A673 (cell line): ENCODE results near the gene CTTNBP2. TPM values are rescaled to one million over a fixed set of nuclear protein-coding genes. Genes with fewer than 3 reads are reported as not detected.

ENCODE experiments used
- BruUV-seq: library from RNA; stranded (reverse); fragments of 400-500 nt; replicated peaks from 2 replicates; lab custom pipeline; 2021; lab: Mats Ljungman, UMichigan
- CTCF ChIA-PET: fragments of 300-600 bp; sonication (Branson Sonifier 250); formaldehyde crosslinking; loops from one replicate; lab custom pipeline; 2022; ENCODE audit warnings: antibody characterized with exemption; lab: Charles Lee
- POLR2A ChIA-PET: fragments of 300-600 bp; sonication (Branson Sonifier 250); formaldehyde crosslinking; loops from one replicate; lab custom pipeline; 2022; ENCODE audit warnings: antibody characterized with exemption; ENCODE audit not compliant: low non-redundant PET; lab: Charles Lee
- DNase-seq: peaks from one replicate; pipeline ENCODE4 v3.0.0-alpha.2; 2015; ENCODE audit warnings: low spot score
- H3K27ac ChIP-seq: fragments of 200-600 bp; sonication (generic); 2 replicates; pipeline ENCODE4 v1.5.1; 2016; ENCODE audit warnings: mixed run types, low read depth, mild to moderate bottlenecking, mixed read lengths, antibody characterized with exemption, low read length; ENCODE audit not compliant: poor library complexity, severe bottlenecking
- H3K27me3 ChIP-seq: fragments of 200-600 bp; sonication (generic); replicated peaks from 2 replicates; pipeline ENCODE4 v1.6.1; 2017; ENCODE audit warnings: mixed run types, low read depth, mild to moderate bottlenecking, mixed read lengths, antibody characterized with exemption, low read length; ENCODE audit not compliant: insufficient read depth, poor library complexity
- H3K36me3 ChIP-seq: fragments of 200-600 bp; sonication (generic); 2 replicates; pipeline ENCODE4 v1.6.1; 2016; ENCODE audit warnings: mixed run types, mild to moderate bottlenecking, mixed read lengths, antibody characterized with exemption, low read length; ENCODE audit not compliant: insufficient read depth, poor library complexity, severe bottlenecking
- H3K4me1 ChIP-seq: fragments of 200-600 bp; sonication (generic); 2 replicates; pipeline ENCODE4 v1.6.1; 2017; ENCODE audit warnings: mixed run types, mild to moderate bottlenecking, mixed read lengths, antibody characterized with exemption, low read length; ENCODE audit not compliant: insufficient read depth, poor library complexity, severe bottlenecking
- H3K4me3 ChIP-seq: fragments of 200-600 bp; sonication (generic); 2 replicates; pipeline ENCODE4 v1.5.1; 2016; ENCODE audit warnings: low read depth, mixed run types, mild to moderate bottlenecking, mixed read lengths, low read length; ENCODE audit not compliant: poor library complexity, severe bottlenecking
- H3K9me3 ChIP-seq: fragments of 200-600 bp; sonication (generic); 2 replicates; pipeline ENCODE4 v1.6.1; 2016; ENCODE audit warnings: mixed run types, low read depth, mild to moderate bottlenecking, mixed read lengths, antibody characterized with exemption, low read length; ENCODE audit not compliant: poor library complexity, severe bottlenecking
- EZH2 ChIP-seq: fragments of 200-600 bp; sonication (generic); IDR thresholded peaks from 2 replicates; pipeline ENCODE4 v1.6.1; 2017; ENCODE audit warnings: borderline replicate concordance, low read depth, mild to moderate bottlenecking, mixed read lengths, antibody characterized with exemption, low read length; ENCODE audit not compliant: poor library complexity, severe bottlenecking
- intact Hi-C: fragments of 100-400 bp; cut with micrococcal nuclease; formaldehyde crosslinking; loops from one replicate; pipeline ENCODE4 v1.10.0; 2022; ENCODE audit not compliant: unreplicated experiment
- total RNA-seq: library from RNA; stranded (reverse); gene quantifications from 2 replicates; pipeline ENCODE4 v1.2.3, GENCODE V29; 2021
- TF ChIP-seq, protein P1 (sequence below): fragments of 300-800, 200-600 bp; sonication (generic); conservative IDR thresholded peaks from 2 replicates; pipeline ENCODE4 v1.5.1; 2017; ENCODE audit warnings: low read depth, mild to moderate bottlenecking, antibody characterized with exemption, low read length, moderate library complexity, mixed read lengths

CTTNBP2 gene
- total RNA-seq, 1 experiment from 2014 or later: 21.8 TPM

DNA sequence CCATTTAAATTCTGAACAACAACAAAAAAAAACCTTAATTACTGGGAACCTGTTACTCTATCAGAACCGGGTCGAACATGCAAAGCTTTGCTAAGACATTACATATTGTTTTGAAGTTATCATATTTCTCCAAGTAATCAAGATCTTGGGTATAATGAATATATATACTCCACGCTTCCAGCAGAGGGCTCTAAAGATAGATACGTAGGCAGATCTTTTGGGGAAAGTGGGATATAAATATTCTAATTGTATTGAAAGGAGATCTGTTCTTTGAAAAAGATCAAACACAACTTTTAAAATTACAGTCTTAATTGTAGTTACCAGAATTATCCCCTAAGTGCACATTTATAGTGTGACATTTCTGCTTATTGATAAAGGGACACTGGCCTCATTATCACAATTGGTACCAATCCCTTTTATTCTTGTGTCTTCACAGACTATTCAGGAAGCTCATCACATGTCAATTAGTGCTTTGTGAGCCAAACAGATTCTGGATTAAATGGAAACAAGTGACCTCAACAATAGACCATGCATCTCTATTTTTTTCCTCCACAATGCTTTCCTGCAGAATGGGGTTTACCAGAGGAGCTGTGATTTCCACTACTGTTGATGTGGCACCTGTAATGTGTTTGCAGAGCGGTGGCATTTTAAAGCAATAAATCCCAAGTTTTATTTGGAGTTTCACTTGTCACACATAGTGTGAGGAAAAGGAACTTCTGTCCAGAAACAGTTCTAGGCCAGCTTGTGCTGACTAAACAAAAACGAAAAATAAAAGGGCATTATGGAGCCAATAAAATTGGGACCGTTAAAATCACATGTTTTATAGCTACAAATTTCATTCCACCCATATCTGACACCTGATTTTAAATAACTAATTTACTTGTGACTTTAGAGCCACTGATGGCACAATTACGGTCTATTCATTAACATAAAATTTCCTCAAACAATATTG, 122.4 kb downstream of the CTTNBP2 start:
- H3K27ac ChIP-seq: no peak overlapping the region
- POLR2A ChIA-PET: interaction anchor here (0.6 kb wide), 1 partner anchor 219 kb away, joined by 3 read pairs; no protein-coding TSS in a partner anchor
- peaks cover 15% of the 10 kb centered on the region for H3K4me1 ChIP-seq
- H3K27me3 ChIP-seq: no peaks in the 10 kb centered on the region
- intact Hi-C loops: loop anchor here (2.0 to 10.0 kb wide), 6 partner anchors 122 to 446 kb away; partner anchors contain the start of gene CTTNBP2
- H3K4me3 ChIP-seq: no peak overlapping the region
- H3K9me3 ChIP-seq: no peaks in the 10 kb centered on the region
- TF ChIP-seq, protein P1, sequence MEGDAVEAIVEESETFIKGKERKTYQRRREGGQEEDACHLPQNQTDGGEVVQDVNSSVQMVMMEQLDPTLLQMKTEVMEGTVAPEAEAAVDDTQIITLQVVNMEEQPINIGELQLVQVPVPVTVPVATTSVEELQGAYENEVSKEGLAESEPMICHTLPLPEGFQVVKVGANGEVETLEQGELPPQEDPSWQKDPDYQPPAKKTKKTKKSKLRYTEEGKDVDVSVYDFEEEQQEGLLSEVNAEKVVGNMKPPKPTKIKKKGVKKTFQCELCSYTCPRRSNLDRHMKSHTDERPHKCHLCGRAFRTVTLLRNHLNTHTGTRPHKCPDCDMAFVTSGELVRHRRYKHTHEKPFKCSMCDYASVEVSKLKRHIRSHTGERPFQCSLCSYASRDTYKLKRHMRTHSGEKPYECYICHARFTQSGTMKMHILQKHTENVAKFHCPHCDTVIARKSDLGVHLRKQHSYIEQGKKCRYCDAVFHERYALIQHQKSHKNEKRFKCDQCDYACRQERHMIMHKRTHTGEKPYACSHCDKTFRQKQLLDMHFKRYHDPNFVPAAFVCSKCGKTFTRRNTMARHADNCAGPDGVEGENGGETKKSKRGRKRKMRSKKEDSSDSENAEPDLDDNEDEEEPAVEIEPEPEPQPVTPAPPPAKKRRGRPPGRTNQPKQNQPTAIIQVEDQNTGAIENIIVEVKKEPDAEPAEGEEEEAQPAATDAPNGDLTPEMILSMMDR: peak; percentile 74
- TF ChIP-seq EZH2: no peak
- CTCF ChIA-PET: interaction anchor here (0.7 to 1.4 kb wide), 3 partner anchors 260 to 403 kb away, joined by 3 to 5 read pairs (median 3); no protein-coding TSS in a partner anchor
- no peaks in the 10 kb centered on the region for H3K36me3 ChIP-seq
- peak; percentile 66 for DNase-seq
- BruUV-seq: no TSS peak

DNA sequence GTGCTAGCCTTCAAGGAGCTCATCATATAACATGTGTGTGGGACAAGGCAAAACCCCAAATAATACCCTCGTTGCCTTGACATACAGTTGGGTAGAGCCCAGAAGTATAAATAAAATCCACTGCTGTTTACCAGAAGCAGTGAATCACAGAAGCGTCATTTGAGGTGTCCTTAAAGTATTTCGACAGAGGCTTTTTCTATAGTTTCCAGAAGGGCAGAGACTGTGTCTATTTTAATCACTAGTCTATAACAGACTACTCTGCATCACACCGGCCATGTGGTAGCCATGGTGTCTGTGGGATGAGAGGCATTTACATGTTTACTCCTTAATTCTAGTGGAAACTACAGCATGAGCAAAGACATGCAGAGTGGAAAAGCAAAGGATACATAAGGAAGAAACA, 131.3 kb downstream of the CTTNBP2 start:
- no peaks in the 10 kb centered on the region for H3K9me3 ChIP-seq
- intact Hi-C loops: no loop called here
- POLR2A ChIA-PET: no interaction called here
- H3K27me3 ChIP-seq: no peaks in the 10 kb centered on the region
- no peak overlapping the region for H3K4me3 ChIP-seq
- DNase-seq: no peak
- TF ChIP-seq, protein P1: no peak
- TF ChIP-seq EZH2: no peak
- no TSS peak for BruUV-seq
- no peaks in the 10 kb centered on the region for H3K36me3 ChIP-seq
- no peak overlapping the region for H3K27ac ChIP-seq
- CTCF ChIA-PET: no interaction called here
- no peaks in the 10 kb centered on the region for H3K4me1 ChIP-seq

DNA sequence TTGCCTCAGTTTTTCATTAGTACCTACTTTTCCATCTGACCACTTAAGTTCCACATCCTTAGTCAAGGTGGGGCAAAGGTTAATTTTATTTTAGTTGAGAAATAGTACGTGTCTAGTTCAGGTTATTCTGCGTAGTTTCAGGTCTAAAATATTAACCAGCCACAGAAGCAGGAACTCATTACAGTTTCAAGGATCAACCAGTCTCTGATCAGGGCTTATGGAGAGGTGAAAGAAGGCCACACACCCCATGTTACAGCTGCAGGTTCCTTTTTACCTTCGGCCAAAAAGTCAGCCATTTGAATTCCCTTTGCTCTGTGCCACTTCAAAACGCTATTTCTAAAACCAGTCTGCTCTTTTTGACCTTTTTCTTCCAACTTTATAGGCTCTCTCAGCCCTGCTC, 134.2 kb downstream of the CTTNBP2 start:
- intact Hi-C loops: no loop called here
- Histone ChIP-seq H3K36me3 (peaks cover 16% of the 10 kb centered on the region), H3K4me1 (no peaks in the 10 kb centered on the region), H3K27me3 (no peaks in the 10 kb centered on the region), H3K4me3 (no peak overlapping the region), H3K27ac (no peak overlapping the region), H3K9me3 (no peaks in the 10 kb centered on the region)
- CTCF ChIA-PET: no interaction called here
- BruUV-seq: no TSS peak
- no peak for DNase-seq
- no peak for TF ChIP-seq EZH2
- TF ChIP-seq, protein P1: no peak
- POLR2A ChIA-PET: no interaction called here
